Measurements from ENCODE around the gene FGD5. TPM values are rescaled to one million over a fixed set of nuclear protein-coding genes. Genes with fewer than 3 reads are reported as not detected.
A peak's percentile ranks its signal among the peaks of the same experiment; 100 is the strongest.
"Not testable (repeated sequence)": the region's sequence is repeated elsewhere in the genome, so short reads cannot be mapped to it uniquely, and the experiment has no call there.

FGD5 gene
- total RNA-seq, 1 donor from 2014 or later, result 86.1 TPM

GRCh38 chr3:14806641-14807263, 12.0 kb upstream of the FGD5 start:
- DNase-seq (ENCODE audit: low read depth in 2 of 2), result peak; percentile 82 to 95

GRCh38 chr3:14808025-14808424, 10.7 kb upstream of the FGD5 start:
- DNase-seq (ENCODE audit: low read depth in 2 of 2), result no peak

GRCh38 chr3:14808502-14809266, 10.1 kb upstream of the FGD5 start:
- no peak for DNase-seq (ENCODE audit: low read depth in 2 of 2)

- DNase-seq (ENCODE audit: low read depth in 2 of 2), result not testable (repeated sequence)
These were observed 9.2 kb upstream of the FGD5 start for GRCh38 chr3:14809611-14810010.

- peak; percentile 74 to 88 for DNase-seq (ENCODE audit: low read depth in 2 of 2)
These were observed 8.5 kb upstream of the FGD5 start for GRCh38 chr3:14810070-14810791.

GRCh38 chr3:14810801-14811661, 7.7 kb upstream of the FGD5 start:
- peak; percentile 50 to 59 for DNase-seq (ENCODE audit: low read depth in 2 of 2)

- peak; percentile 44 to 72 for DNase-seq (ENCODE audit: low read depth in 2 of 2)
These were observed 7.1 kb upstream of the FGD5 start for GRCh38 chr3:14811684-14812083.

- DNase-seq (ENCODE audit: low read depth in 2 of 2), result peak; percentile 36 to 71
These were observed 6.5 kb upstream of the FGD5 start for GRCh38 chr3:14812196-14812790.

- no peak for DNase-seq (ENCODE audit: low read depth in 2 of 2)
These were observed 4.3 kb upstream of the FGD5 start for GRCh38 chr3:14814411-14814871.

GRCh38 chr3:14816359-14816758, 2.4 kb upstream of the FGD5 start:
- DNase-seq (ENCODE audit: low read depth in 2 of 2), result no peak

GRCh38 chr3:14819671-14820070, 909 bp downstream of the FGD5 start:
- DNase-seq (ENCODE audit: low read depth in 2 of 2), result no peak

GRCh38 chr3:14820156-14820555, 1.4 kb downstream of the FGD5 start:
- DNase-seq (ENCODE audit: low read depth in 2 of 2), result no peak

GRCh38 chr3:14821151-14821550, 2.4 kb downstream of the FGD5 start:
- DNase-seq (ENCODE audit: low read depth in 2 of 2), result no peak

GRCh38 chr3:14822134-14822533, 3.4 kb downstream of the FGD5 start:
- DNase-seq (ENCODE audit: low read depth in 2 of 2), result no peak

GRCh38 chr3:14822670-14823390, 4.1 kb downstream of the FGD5 start:
- DNase-seq (ENCODE audit: low read depth in 2 of 2), result peak in 1 of 2 donors; percentile 49

GRCh38 chr3:14823393-14823792, 4.6 kb downstream of the FGD5 start:
- DNase-seq (ENCODE audit: low read depth in 2 of 2), result peak in 1 of 2 donors; percentile 89

GRCh38 chr3:14823910-14824629, 5.3 kb downstream of the FGD5 start:
- DNase-seq (ENCODE audit: low read depth in 2 of 2), result peak; percentile 59 to 77

GRCh38 chr3:14824646-14825045, 5.9 kb downstream of the FGD5 start:
- DNase-seq (ENCODE audit: low read depth in 2 of 2), result peak in 1 of 2 donors; percentile 80

GRCh38 chr3:14826069-14826468, 7.3 kb downstream of the FGD5 start:
- no peak for DNase-seq (ENCODE audit: low read depth in 2 of 2)

GRCh38 chr3:14827776-14828175, 9.0 kb downstream of the FGD5 start:
- peak in 1 of 2 donors; percentile 43 for DNase-seq (ENCODE audit: low read depth in 2 of 2)

Measured in lung microvascular endothelial cell (primary cell).